HCT116 (cell line): ENCODE results near the gene UBAP1L. TPM values are rescaled to one million over a fixed set of nuclear protein-coding genes. Genes with fewer than 3 reads are reported as not detected.

Experiments used
- ATAC-seq: fragments of 200-7000 bp; cut with Tn5 transposase; 2 replicates; pipeline ENCODE4 v1.9.1; 2020; ENCODE audit warnings: mild to moderate bottlenecking, moderate library complexity
- BruUV-seq: library from RNA; stranded (reverse); fragments of 400-500 nt; replicated peaks from 2 replicates; lab custom pipeline; 2021; lab: Mats Ljungman, UMichigan
- CTCF ChIA-PET: fragments of 300-600 bp; sonication (Branson Sonifier 250); formaldehyde crosslinking; loops from one replicate; lab custom pipeline; 2021; ENCODE audit warnings: antibody characterized with exemption; lab: Charles Lee
- POLR2A ChIA-PET: fragments of 300-600, 350-600 bp; sonication (Branson Sonifier 250); formaldehyde crosslinking; loops from one replicate; lab custom pipeline; 2021; ENCODE audit warnings: antibody characterized with exemption; lab: Charles Lee
- RAD21 ChIA-PET, 2 experiments: fragments of 300-600 bp; sonication (Branson Sonifier 250); formaldehyde crosslinking; loops; one replicate each; lab custom pipeline; 2023; ENCODE audit warnings: low total read pairs in 2 of 2; ENCODE audit not compliant: uncharacterized antibody in 2 of 2, unreplicated experiment in 2 of 2, low non-redundant PET in 1 of 2; lab: Charles Lee
- DNase-seq: peaks from one replicate; pipeline ENCODE4 v3.0.0-alpha.2; 2010; ENCODE audit warnings: low read depth, low spot score
- H2AFZ ChIP-seq: fragments of 200-600 bp; shearing (Covaris generic), sonication (generic); 2 replicates; pipeline ENCODE4 v1.6.1; 2017; ENCODE audit warnings: low read depth, mixed run types, mixed read lengths, antibody characterized with exemption, low read length; ENCODE audit not compliant: poor library complexity, severe bottlenecking
- H3K27ac ChIP-seq: 2 replicates; pipeline ENCODE4 v1.5.1; 2012; ENCODE audit warnings: low read depth, low read length
- H3K27me3 ChIP-seq: fragments of 200-600 bp; sonication (generic); 2 replicates; pipeline ENCODE4 v1.6.1; 2016; ENCODE audit warnings: mixed run types, low read length, mixed read lengths; ENCODE audit not compliant: insufficient read depth
- H3K36me3 ChIP-seq, 2 experiments: fragments of 200-500 bp in 1 of 2; fragments of 200-600 bp in 1 of 2; sonication (Bioruptor generic) in 1 of 2; sonication (generic) in 1 of 2; 2 replicates each; pipeline versions ENCODE4 v1.5.1 to v1.6.1; 2014 to 2016; ENCODE audit warnings: low read length in 2 of 2, inconsistent platforms in 1 of 2, mixed read lengths in 1 of 2, mixed run types in 1 of 2; ENCODE audit not compliant: insufficient read depth in 2 of 2, control insufficient read depth in 1 of 2
- H3K4me1 ChIP-seq, 2 experiments: fragments of 200-600 bp in 1 of 2; sonication (generic) in 1 of 2; 2 replicates each; pipeline versions ENCODE4 v1.5.1 to v1.6.1; 2012 to 2017; ENCODE audit warnings: low read length in 2 of 2, inconsistent platforms in 1 of 2, mild to moderate bottlenecking in 1 of 2, mixed read lengths in 1 of 2, mixed run types in 1 of 2, moderate library complexity in 1 of 2; ENCODE audit not compliant: insufficient read depth in 2 of 2, control insufficient read depth in 1 of 2
- H3K4me2 ChIP-seq: fragments of 200-600 bp; sonication (generic); 2 replicates; pipeline ENCODE4 v1.6.1; 2017; ENCODE audit warnings: mixed run types, low read length, mixed read lengths
- H3K4me3 ChIP-seq, 2 experiments: fragments of 200-600 bp in 1 of 2; sonication (generic) in 1 of 2; replicated peaks in 1 of 2; 2 replicates each; pipeline ENCODE4 v1.5.1; 2011 to 2016; ENCODE audit warnings: low read length in 2 of 2, control low read depth in 1 of 2, low read depth in 1 of 2, mild to moderate bottlenecking in 1 of 2, mixed read lengths in 1 of 2, mixed run types in 1 of 2
- H3K79me2 ChIP-seq: fragments of 200-600 bp; sonication (generic); 2 replicates; pipeline ENCODE4 v1.6.1; 2017; ENCODE audit warnings: mild to moderate bottlenecking, mixed run types, low read length, moderate library complexity, mixed read lengths; ENCODE audit not compliant: insufficient read depth
- H3K9ac ChIP-seq: fragments of 200-600 bp; sonication (generic); 2 replicates; pipeline ENCODE4 v1.6.1; 2016; ENCODE audit warnings: low read length, mixed read lengths
- H3K9me2 ChIP-seq: fragments of 200-600 bp; sonication (generic), shearing (Covaris generic); 2 replicates; pipeline ENCODE4 v1.6.1; 2017; ENCODE audit warnings: mixed run types, mild to moderate bottlenecking, moderate library complexity; ENCODE audit not compliant: insufficient read depth
- H3K9me3 ChIP-seq, 2 experiments: fragments of 200-500 bp in 1 of 2; fragments of 200-600 bp in 1 of 2; sonication (Bioruptor generic) in 1 of 2; sonication (generic) in 1 of 2; 2 replicates each; pipeline ENCODE4 v1.6.1; 2014 to 2017; ENCODE audit warnings: low read length in 2 of 2, mixed read lengths in 2 of 2, inconsistent platforms in 1 of 2, low read depth in 1 of 2, mild to moderate bottlenecking in 1 of 2, mixed run types in 1 of 2, moderate library complexity in 1 of 2; ENCODE audit not compliant: control insufficient read depth in 1 of 2, insufficient read depth in 1 of 2
- H4K20me1 ChIP-seq: fragments of 200-600 bp; sonication (generic), shearing (Covaris generic); 2 replicates; pipeline ENCODE4 v1.6.1; 2017; ENCODE audit warnings: mixed run types, mild to moderate bottlenecking, moderate library complexity; ENCODE audit not compliant: insufficient read depth
- EZH2 ChIP-seq: fragments of 200-600 bp; sonication (generic); IDR thresholded peaks from 2 replicates; pipeline ENCODE4 v1.6.1; 2017; ENCODE audit warnings: antibody characterized with exemption, mixed run types
- EZH2phosphoT487 ChIP-seq: fragments of 200-600 bp; IDR thresholded peaks from 2 replicates; pipeline ENCODE4 v1.6.1; 2018; ENCODE audit warnings: antibody characterized with exemption, borderline replicate concordance
- FOSL1 ChIP-seq: IDR thresholded peaks from 2 replicates; pipeline ENCODE4 v1.6.1; 2012; ENCODE audit warnings: low read depth
- RAD21 ChIP-seq: IDR thresholded peaks from 2 replicates; pipeline ENCODE4 v1.6.1; 2012; ENCODE audit warnings: low read depth, mild to moderate bottlenecking
- SP1 ChIP-seq: IDR thresholded peaks from 2 replicates; pipeline ENCODE4 v1.6.1; 2012; ENCODE audit warnings: low read depth
- SRF ChIP-seq: IDR thresholded peaks from 2 replicates; pipeline ENCODE4 v1.6.1; 2012; ENCODE audit warnings: low read depth
- ZFX ChIP-seq: fragments of 450-650 bp; IDR thresholded peaks from 2 replicates; pipeline ENCODE4 v1.6.1; 2017
- ZNF274 ChIP-seq: fragments of 200-500 bp; sonication (Bioruptor generic); IDR thresholded peaks from 2 replicates; pipeline ENCODE4 v1.6.1; 2014; ENCODE audit warnings: mild to moderate bottlenecking, low read depth, low read length, inconsistent platforms
- intact Hi-C: fragments of 100-400 bp; cut with micrococcal nuclease; formaldehyde crosslinking; loops from 2 replicates; pipeline ENCODE4 v1.10.0; 2022
- total RNA-seq: library from RNA; stranded (reverse); gene quantifications from one replicate; pipeline ENCODE4 v1.2.1, GENCODE V29; 2021; ENCODE audit not compliant: unreplicated experiment
- TF ChIP-seq, protein P1 (sequence below): IDR thresholded peaks from 2 replicates; pipeline ENCODE4 v1.6.1; 2012; ENCODE audit warnings: low read depth
- TF ChIP-seq, protein P2 (sequence below): IDR thresholded peaks from 2 replicates; pipeline ENCODE4 v1.6.1; 2012

Gene UBAP1L
- total RNA-seq, 1 experiment from 2014 or later: 4.0 TPM

- Histone ChIP-seq H3K4me3 (no peak overlapping the region), H3K9me3 (no peaks in the 10 kb centered on the region), H3K27ac (no peak overlapping the region), H3K36me3 (peaks cover 8 to 18% of the 10 kb centered on the region in 2 experiments; a peak in 3 of 4 replicates), H3K4me2 (no peak overlapping the region), H3K79me2 (no peaks in the 10 kb centered on the region), H2AFZ (no peak overlapping the region), H3K27me3 (no peaks in the 10 kb centered on the region), H4K20me1 (no peaks in the 10 kb centered on the region), H3K9me2 (no peaks in the 10 kb centered on the region), H3K9ac (no peak overlapping the region), H3K4me1 (no peaks in the 10 kb centered on the region)
- ChIA-PET CTCF (no interaction called here), POLR2A (no interaction called here), RAD21 (no interaction called here)
- intact Hi-C loops: no loop called here
- DNase-seq (no peak), ATAC-seq (no peak)
- TF ChIP-seq FOSL1 (no peak), EZH2 (no peak), SRF (no peak), RAD21 (no peak), ZNF274 (no peak), ZFX (no peak), EZH2phosphoT487 (no peak), SP1 (no peak)
- TF ChIP-seq, protein P1, sequence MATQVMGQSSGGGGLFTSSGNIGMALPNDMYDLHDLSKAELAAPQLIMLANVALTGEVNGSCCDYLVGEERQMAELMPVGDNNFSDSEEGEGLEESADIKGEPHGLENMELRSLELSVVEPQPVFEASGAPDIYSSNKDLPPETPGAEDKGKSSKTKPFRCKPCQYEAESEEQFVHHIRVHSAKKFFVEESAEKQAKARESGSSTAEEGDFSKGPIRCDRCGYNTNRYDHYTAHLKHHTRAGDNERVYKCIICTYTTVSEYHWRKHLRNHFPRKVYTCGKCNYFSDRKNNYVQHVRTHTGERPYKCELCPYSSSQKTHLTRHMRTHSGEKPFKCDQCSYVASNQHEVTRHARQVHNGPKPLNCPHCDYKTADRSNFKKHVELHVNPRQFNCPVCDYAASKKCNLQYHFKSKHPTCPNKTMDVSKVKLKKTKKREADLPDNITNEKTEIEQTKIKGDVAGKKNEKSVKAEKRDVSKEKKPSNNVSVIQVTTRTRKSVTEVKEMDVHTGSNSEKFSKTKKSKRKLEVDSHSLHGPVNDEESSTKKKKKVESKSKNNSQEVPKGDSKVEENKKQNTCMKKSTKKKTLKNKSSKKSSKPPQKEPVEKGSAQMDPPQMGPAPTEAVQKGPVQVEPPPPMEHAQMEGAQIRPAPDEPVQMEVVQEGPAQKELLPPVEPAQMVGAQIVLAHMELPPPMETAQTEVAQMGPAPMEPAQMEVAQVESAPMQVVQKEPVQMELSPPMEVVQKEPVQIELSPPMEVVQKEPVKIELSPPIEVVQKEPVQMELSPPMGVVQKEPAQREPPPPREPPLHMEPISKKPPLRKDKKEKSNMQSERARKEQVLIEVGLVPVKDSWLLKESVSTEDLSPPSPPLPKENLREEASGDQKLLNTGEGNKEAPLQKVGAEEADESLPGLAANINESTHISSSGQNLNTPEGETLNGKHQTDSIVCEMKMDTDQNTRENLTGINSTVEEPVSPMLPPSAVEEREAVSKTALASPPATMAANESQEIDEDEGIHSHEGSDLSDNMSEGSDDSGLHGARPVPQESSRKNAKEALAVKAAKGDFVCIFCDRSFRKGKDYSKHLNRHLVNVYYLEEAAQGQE: no peak
- TF ChIP-seq, protein P2, sequence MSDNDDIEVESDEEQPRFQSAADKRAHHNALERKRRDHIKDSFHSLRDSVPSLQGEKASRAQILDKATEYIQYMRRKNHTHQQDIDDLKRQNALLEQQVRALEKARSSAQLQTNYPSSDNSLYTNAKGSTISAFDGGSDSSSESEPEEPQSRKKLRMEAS: no peak
- no TSS peak for BruUV-seq
These were observed 32.9 kb upstream of the UBAP1L start for GRCh38 chr15:65147902-65148301.
